ENCODE data around the gene STRAP. TPM values are rescaled to one million over a fixed set of nuclear protein-coding genes. Genes with fewer than 3 reads are reported as not detected.
"Not testable (repeated sequence)": the region's sequence is repeated elsewhere in the genome, so short reads cannot be mapped to it uniquely, and the experiment has no call there.

Gene STRAP
- total RNA-seq, 1 experiment from 2014 or later: 176 TPM

DNA sequence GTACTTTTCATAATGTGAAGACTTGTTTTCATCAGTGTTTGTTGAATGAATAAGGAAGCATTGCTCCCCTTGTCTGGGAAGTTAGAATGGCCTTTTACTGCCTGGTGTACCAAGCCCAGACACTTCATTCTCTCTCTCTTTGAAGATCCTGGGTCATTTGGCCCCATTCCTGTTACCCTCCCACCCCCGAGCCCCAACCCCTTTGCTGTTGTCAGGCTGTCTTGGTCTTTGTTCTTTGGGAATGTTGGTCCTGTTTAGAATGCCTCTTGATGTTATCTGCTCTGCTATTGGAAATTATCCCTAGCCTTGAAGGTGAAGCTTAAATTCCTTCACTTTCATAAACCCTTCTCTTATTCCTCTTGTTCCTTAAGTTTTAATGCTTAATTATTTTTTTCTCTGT is 42.8 kb downstream of the STRAP start:
- DNase-seq (ENCODE audit: low spot score): no peak

DNA sequence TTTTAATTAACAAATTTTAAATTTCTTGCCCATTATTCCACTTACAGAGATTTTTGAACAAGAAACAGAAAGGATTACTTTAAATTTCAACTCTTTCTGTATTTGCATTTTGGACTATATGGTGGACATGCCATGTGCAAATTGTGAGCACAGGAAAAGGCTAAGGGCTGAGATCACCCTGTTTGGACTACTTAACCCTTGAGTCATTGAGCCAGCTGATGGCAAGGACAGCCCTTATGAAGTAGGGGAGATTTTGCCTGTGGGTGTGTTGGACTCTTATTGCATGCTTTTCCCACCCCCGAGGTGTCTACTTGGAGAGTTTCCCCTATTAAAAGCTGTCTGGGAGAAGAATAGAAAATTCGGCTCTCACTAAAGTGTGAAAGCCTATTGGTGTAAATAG is 46.2 kb downstream of the STRAP start:
- DNase-seq (ENCODE audit: low spot score): peak; percentile 31

DNA sequence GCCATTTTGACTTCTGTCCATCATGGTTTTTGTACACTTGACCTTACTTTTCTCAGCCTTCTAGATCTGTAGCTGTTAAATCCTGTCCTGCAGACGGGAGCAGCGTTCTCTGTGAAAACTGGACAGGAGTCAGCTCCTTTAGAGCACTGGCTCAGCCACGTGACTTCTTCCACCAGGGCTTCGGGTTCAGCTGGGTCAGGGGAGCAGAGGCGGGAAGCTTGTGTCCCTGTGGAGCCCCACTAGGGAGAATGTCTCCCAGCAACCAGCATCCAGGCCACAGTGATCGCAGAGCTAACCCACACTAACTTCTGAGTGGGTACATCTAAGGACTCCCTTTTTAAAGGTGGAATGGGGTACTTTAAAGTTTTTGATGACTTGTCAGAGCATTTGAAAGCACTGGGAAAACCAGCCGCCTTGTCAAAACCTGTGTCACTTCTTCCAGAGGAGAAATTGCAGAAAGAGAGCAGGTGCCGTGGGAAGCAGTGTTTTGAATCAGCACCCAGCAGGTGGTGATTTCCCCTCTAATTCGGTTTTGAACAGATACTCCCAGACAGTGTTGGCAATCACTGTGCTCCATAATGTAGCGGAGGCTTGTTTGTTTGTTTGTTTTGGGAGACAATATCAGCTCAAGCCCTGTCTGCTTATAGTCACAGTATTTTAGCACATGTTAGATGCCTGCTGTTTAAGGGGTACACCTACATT is 46.8 kb downstream of the STRAP start:
- DNase-seq (ENCODE audit: low spot score): no peak

DNA sequence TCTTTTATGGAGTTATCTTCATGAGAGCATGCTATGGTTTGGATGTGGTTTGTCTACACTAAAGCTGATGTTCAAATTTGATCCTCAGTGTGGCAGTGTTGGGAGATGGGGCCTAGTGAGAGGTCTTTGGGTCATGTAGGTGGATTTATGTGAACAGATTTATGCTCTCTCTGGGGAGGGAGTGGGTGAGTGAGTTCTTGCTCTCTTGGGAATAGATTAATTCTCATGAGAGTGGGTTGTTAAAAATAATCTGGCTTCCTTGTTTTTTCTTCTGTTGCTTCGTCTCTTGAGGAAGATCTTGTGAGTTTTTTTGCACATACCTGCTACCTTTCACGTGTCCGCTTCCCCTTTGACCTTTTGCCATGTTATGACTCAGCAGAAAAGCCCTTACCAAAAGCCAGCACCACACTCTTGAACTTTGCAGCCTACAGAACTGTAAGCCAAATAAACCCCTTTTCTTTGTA is 49.4 kb downstream of the STRAP start:
- DNase-seq (ENCODE audit: low spot score): no peak

DNA sequence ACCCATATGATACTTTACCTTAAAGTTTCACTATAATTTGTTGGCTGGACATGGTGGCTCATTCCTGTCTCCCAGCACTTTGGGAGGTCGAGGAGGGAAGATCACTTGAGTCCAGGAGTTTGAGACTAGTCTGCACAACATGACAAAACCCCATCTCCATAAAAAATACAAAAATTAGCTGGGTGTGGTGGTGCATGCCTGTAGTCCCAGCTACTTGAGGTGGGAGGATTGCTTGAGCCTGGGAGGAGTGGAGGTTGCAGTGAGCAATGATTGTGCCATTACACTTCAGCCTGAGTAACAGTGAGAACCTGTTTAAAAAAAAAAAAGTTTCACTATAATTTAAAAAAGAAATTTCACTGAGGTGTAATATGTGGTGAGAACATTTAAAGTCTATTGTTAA is 50.1 kb downstream of the STRAP start:
- no peak for DNase-seq (ENCODE audit: low spot score)

DNA sequence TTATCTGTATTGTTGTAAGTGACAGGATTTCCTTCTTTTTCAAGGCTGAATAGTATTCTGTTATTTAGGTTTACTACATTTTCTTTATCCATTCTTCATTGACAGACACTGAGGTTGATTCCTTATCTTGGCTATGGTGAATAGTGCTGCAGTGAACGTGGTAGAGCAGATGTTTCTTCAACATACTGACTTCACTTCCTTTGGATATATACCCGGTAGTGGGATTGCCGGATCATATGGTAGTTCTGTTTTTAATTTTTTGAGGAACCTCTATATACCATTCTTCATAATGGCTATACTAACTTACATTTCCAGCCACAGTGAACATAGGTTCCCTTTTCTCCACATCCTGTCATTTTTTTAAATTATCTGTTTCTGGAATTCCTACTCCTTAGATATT is 50.8 kb downstream of the STRAP start:
- no peak for DNase-seq (ENCODE audit: low spot score)

DNA sequence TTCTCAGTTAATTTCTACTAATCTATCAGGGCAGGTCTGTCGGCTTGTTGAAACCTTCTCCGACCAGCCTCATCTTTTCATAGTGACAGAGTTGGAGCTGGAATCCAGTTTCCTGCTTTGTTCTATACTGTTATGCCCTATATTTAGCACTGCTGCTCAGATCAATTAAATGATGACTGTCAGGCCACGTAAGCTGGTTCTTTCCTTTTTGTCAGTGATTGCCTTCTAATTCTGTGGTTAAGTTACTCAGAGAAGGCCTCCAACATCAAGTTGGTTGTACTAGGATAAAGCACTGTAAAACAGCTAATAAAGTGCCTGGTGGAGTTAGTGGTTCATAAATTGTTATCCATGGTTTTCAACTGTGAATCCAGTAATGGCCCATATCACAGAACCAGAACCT is 51.6 kb downstream of the STRAP start:
- no peak for DNase-seq (ENCODE audit: low spot score)

DNA sequence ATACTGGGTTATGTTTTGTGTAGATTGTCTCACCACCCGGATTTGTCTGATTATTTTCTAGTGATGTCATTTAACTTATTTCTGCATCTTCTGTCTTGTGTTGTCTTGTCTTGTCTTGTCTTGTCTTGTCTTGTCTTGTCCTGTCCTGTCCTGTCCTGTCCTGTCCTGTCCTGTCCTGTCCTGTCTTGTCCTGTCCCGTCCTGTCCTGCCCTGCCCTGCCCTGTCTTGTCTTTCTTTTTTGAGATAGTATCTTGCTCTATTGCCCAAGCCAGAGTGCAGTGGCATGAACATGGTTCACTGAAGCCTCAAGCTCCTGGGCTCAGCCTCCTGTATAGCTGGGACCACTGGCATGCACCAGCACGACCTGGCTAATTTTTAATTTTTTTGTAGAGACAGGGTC is 54.6 kb downstream of the STRAP start:
- no peak for DNase-seq (ENCODE audit: low spot score)

DNA sequence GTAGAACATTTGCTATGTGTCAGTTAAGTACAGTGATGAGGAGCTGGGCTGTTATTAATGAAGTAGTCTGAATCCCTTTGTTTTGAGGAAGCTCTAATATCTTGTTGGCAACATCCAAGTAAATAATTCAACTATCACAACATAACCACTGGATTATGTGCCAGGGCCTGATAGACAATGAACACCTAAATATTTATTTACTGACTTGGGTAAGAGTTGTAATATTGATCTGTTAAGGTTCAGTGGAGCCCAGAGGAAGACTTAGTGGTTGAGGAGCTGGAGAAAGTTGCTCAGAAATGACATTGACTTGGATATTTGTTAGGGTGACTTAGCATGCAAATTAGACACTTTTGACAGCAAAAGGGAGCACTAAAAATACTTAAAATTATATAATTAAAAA is 55.7 kb downstream of the STRAP start:
- no peak for DNase-seq (ENCODE audit: low spot score)

DNA sequence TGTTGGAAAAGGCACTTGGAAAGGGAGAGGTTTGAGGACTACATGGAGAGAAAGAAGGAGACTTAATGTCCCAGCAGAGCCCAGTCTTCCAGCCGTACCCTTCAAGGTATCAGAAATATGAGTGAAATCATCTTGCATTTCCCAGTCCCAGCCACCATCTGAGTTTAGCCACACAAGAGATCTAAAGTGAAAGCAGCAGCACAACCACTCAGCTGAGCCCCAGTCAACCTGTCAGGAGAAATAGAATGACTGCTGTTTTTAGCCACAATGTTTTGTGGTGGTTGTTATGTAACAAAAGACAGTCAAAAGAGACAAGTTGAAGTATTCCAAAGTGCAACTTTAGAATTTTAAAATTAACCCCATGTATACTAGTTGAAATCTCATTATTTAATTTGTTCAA is 56.9 kb downstream of the STRAP start:
- DNase-seq (ENCODE audit: low spot score): no peak

DNA sequence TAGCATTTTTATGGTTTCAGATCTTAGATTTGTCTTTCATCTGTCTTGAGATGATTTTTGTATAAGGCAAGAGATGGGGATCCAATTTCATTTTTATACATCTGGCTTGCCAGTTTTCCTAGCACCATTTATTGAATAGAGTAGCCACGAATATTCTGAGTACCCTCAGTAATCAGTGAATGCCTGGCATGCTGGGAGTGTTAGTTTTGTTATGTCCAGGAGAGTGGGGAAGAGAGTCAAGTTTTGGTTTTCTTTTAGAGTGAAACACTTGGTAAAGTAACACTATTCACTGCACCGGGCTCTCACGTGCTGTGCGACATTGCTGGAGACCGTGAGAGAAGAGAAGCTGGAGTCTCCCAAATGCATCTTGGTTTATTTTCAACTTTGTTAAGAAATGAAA is 60.3 kb downstream of the STRAP start:
- no peak for DNase-seq (ENCODE audit: low spot score)

DNA sequence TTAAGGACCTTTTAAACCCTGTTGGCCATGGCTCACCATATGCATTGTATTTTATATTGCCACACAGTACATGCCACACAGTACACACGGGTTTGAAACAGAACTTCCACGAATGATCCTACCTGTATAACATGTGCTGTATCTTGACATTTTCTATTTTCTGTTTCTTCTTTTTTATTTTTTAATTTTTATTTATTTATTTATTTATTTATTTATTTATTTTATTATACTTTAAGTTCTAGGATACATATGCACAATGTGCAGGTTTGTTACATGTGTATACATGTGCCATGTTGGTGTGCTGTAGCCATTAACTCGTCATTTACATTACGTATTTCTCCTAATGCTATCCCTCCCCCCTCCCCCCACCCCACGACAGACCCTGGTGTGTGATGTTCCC is 61.3 kb downstream of the STRAP start:
- not testable (repeated sequence) for DNase-seq (ENCODE audit: low spot score)

DNA sequence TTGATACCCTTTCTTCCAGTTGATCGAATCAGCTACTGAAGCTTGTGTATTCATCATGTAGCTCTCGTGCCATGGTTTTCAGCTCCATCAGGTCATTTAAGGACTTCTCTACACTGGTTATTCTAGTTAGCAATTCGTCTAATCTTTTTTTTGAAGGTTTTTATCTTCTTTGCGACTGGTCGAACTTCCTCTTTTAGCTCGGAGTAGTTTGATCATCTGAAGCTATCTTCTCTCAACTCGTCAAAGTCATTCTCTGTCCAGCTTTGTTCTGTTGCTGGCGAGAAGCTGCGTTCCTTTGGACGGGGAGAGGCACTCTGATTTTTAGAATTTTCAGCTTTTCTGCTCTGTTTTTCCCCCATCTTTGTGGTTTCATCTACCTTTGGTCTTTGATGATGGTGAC is 66.3 kb downstream of the STRAP start:
- not testable (repeated sequence) for DNase-seq (ENCODE audit: low spot score)

Other genes starting within 250 kb of the STRAP start
- 18.8 and 21.5 TPM in 2 replicates for gene EPS8, start 93.0 kb upstream of the STRAP start, total RNA-seq (2014; rRNA removed; shearing (Covaris generic))
- 97.3 and 108 TPM in 2 replicates for gene DERA, start 28.9 kb downstream of the STRAP start, total RNA-seq (2014; rRNA removed; shearing (Covaris generic))